ENCODE data around the gene PADI1. TPM values are rescaled to one million over a fixed set of nuclear protein-coding genes. Genes with fewer than 3 reads are reported as not detected.

PADI1 gene
- total RNA-seq, 2 experiments from 2014 or later, result not detected

DNA sequence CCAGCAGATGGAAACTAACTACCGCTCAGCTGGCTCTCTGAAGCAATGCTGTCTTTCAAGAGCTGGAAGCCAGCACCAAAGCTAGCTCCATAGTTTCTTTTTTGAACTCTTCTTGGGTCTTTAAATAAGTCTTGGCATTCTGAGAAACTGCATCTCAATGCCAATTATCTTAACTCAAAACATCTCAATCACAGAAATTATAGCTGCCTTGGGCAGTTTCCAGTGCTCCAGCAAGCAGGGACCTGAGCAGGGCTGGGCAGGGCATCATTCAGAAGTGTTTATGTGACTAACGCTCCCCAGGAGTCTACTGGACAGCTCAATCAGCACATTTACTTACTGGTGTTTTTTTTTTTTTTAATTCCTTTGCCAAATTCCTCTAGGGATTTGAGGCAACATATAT is 84.8 kb downstream of the PADI1 start:
- TF ChIP-seq CTCF (conservative IDR thresholded peaks at IDR 0.05; ENCODE audit: low read length), result no peak
- no peak for TF ChIP-seq EZH2phosphoT487 (IDR thresholded peaks at IDR 0.05; ENCODE audit: borderline replicate concordance, low read depth, low read length)
- BruUV-seq (replicated peaks), result no TSS peak
- POLR2A ChIA-PET, result no interaction called here
- Histone ChIP-seq H3K4me1 (ENCODE audit: insufficient read depth, low read length, poor library complexity, severe bottlenecking) (no peaks in the 10 kb centered on the region), H3K79me2 (ENCODE audit: insufficient read depth, low read depth, low read length) (no peaks in the 10 kb centered on the region), H3K9me2 (ENCODE audit: insufficient read depth, low read length) (no peaks in the 10 kb centered on the region), H3K4me2 (ENCODE audit: low read length) (no peak overlapping the region), H3K27ac (ENCODE audit: low read depth, low read length, poor library complexity, severe bottlenecking) (no peak overlapping the region), H3K36me3 (ENCODE audit: insufficient read depth, low read length) (no peaks in the 10 kb centered on the region), H2AFZ (ENCODE audit: low read length) (no peak overlapping the region), H4K20me1 (ENCODE audit: insufficient read depth, low read length) (no peaks in the 10 kb centered on the region; the same call in 1 of the 2 replicates), H3K9me3 (ENCODE audit: low read length) (no peaks in the 10 kb centered on the region), H3K4me3 (ENCODE audit: low read depth, low read length, poor library complexity, severe bottlenecking) (no peak overlapping the region)
- CTCF ChIA-PET (ENCODE audit: unreplicated experiment), result no interaction called here
- DNase-seq (ENCODE audit: low spot score), result no peak
- intact Hi-C loops (cut with micrococcal nuclease; ENCODE audit: unreplicated experiment), result no loop called here

DNA sequence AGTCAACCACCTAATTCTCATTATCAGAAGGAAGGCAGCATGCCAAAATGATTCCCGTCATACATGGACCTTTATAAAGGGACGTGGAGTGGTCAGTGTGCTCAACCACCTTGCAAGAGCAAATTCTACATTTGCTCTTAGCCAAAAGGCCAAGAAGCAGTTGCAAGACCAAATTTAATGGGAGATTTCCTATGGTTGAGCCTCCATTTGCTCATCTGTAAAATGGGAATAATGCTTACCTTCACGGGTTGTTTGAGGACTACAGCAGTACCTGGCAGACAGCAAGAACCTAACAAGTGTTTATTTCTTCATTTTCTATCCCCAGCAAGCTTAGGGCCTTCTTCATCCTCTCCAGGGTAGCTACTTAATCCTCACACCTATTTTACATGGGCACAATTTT is 85.6 kb downstream of the PADI1 start:
- TF ChIP-seq CTCF (conservative IDR thresholded peaks at IDR 0.05; ENCODE audit: low read length) (no peak), EZH2phosphoT487 (IDR thresholded peaks at IDR 0.05; ENCODE audit: borderline replicate concordance, low read depth, low read length) (no peak)
- ChIA-PET CTCF (ENCODE audit: unreplicated experiment) (no interaction called here), POLR2A (no interaction called here)
- no peak overlapping the region for H2AFZ ChIP-seq (ENCODE audit: low read length)
- no peaks in the 10 kb centered on the region for H3K79me2 ChIP-seq (ENCODE audit: insufficient read depth, low read depth, low read length)
- no peak for DNase-seq (ENCODE audit: low spot score)
- H3K4me1 ChIP-seq (ENCODE audit: insufficient read depth, low read length, poor library complexity, severe bottlenecking), result no peaks in the 10 kb centered on the region
- H3K4me2 ChIP-seq (ENCODE audit: low read length), result no peak overlapping the region
- no peak overlapping the region for H3K27ac ChIP-seq (ENCODE audit: low read depth, low read length, poor library complexity, severe bottlenecking)
- BruUV-seq (replicated peaks), result no TSS peak
- no peaks in the 10 kb centered on the region for H3K9me3 ChIP-seq (ENCODE audit: low read length)
- intact Hi-C loops (cut with micrococcal nuclease; ENCODE audit: unreplicated experiment), result no loop called here
- no peaks in the 10 kb centered on the region for H3K36me3 ChIP-seq (ENCODE audit: insufficient read depth, low read length)
- no peaks in the 10 kb centered on the region for H3K9me2 ChIP-seq (ENCODE audit: insufficient read depth, low read length)
- H3K4me3 ChIP-seq (ENCODE audit: low read depth, low read length, poor library complexity, severe bottlenecking), result no peak overlapping the region
- H4K20me1 ChIP-seq (ENCODE audit: insufficient read depth, low read length), result no peaks in the 10 kb centered on the region; the same call in 1 of the 2 replicates

- ChIA-PET CTCF (ENCODE audit: unreplicated experiment) (interaction anchor here (0.6 kb wide), 1 partner anchor 503 kb away, joined by 4 read pairs; no protein-coding TSS in a partner anchor), POLR2A (no interaction called here)
- H3K4me1 ChIP-seq (ENCODE audit: insufficient read depth, low read length, poor library complexity, severe bottlenecking), result no peaks in the 10 kb centered on the region
- no peak overlapping the region for H2AFZ ChIP-seq (ENCODE audit: low read length)
- no peak for TF ChIP-seq CTCF (conservative IDR thresholded peaks at IDR 0.05; ENCODE audit: low read length)
- no peak for TF ChIP-seq EZH2phosphoT487 (IDR thresholded peaks at IDR 0.05; ENCODE audit: borderline replicate concordance, low read depth, low read length)
- H4K20me1 ChIP-seq (ENCODE audit: insufficient read depth, low read length), result no peaks in the 10 kb centered on the region; the same call in 1 of the 2 replicates
- intact Hi-C loops (cut with micrococcal nuclease; ENCODE audit: unreplicated experiment), result no loop called here
- H3K9me3 ChIP-seq (ENCODE audit: low read length), result no peaks in the 10 kb centered on the region
- H3K4me2 ChIP-seq (ENCODE audit: low read length), result no peak overlapping the region
- no peaks in the 10 kb centered on the region for H3K9me2 ChIP-seq (ENCODE audit: insufficient read depth, low read length)
- BruUV-seq (replicated peaks), result no TSS peak
- no peak for DNase-seq (ENCODE audit: low spot score)
- no peak overlapping the region for H3K27ac ChIP-seq (ENCODE audit: low read depth, low read length, poor library complexity, severe bottlenecking)
- no peaks in the 10 kb centered on the region for H3K36me3 ChIP-seq (ENCODE audit: insufficient read depth, low read length)
- no peak overlapping the region for H3K4me3 ChIP-seq (ENCODE audit: low read depth, low read length, poor library complexity, severe bottlenecking)
- H3K79me2 ChIP-seq (ENCODE audit: insufficient read depth, low read depth, low read length), result no peaks in the 10 kb centered on the region
These were observed 87.6 kb downstream of the PADI1 start for GRCh38 chr1:17292299-17293160.
